GM23338 (cell line): Measurements from ENCODE around the gene DGKB. TPM values are rescaled to one million over a fixed set of nuclear protein-coding genes. Genes with fewer than 3 reads are reported as not detected.

Experiments used
- ATAC-seq: fragments of 200-7000 bp; cut with Tn5 transposase; 3 replicates; pipeline ENCODE4 v1.9.1; 2020
- DNase-seq: peaks from one replicate; pipeline ENCODE4 v3.0.0-alpha.2; 2015; ENCODE audit warnings: low spot score
- H2AFZ ChIP-seq: fragments of 200-600 bp; sonication (generic); 2 replicates; pipeline ENCODE4 v1.8.0; 2016; ENCODE audit warnings: antibody characterized with exemption, mild to moderate bottlenecking, moderate library complexity
- H3F3A ChIP-seq: fragments of 200-600 bp; sonication (generic); replicated peaks from 2 replicates; pipeline ENCODE4 v1.8.0; 2017; ENCODE audit warnings: antibody characterized with exemption, mixed run types, low read depth
- H3K27ac ChIP-seq: fragments of 200-600 bp; sonication (generic); 2 replicates; pipeline ENCODE4 v1.6.1; 2016; ENCODE audit warnings: low read depth
- H3K27me3 ChIP-seq: fragments of 200-600 bp; sonication (generic); 2 replicates; pipeline ENCODE4 v1.8.0; 2016; ENCODE audit warnings: mild to moderate bottlenecking, mixed run types, moderate library complexity; ENCODE audit not compliant: insufficient read depth
- H3K36me3 ChIP-seq: fragments of 200-600 bp; sonication (generic); 2 replicates; pipeline ENCODE4 v1.8.0; 2016; ENCODE audit warnings: mild to moderate bottlenecking; ENCODE audit not compliant: insufficient read depth
- H3K4me1 ChIP-seq: fragments of 200-600 bp; sonication (generic); 2 replicates; pipeline ENCODE4 v1.8.0; 2016; ENCODE audit warnings: mild to moderate bottlenecking, moderate library complexity; ENCODE audit not compliant: insufficient read depth
- H3K4me2 ChIP-seq: fragments of 200-600 bp; sonication (generic); 2 replicates; pipeline ENCODE4 v1.7.1; 2017; ENCODE audit warnings: mixed run types
- H3K4me3 ChIP-seq: fragments of 200-600 bp; sonication (generic); 2 replicates; pipeline ENCODE4 v1.6.1; 2016; ENCODE audit warnings: mixed run types
- H3K79me2 ChIP-seq: fragments of 200-600 bp; sonication (generic); replicated peaks from 2 replicates; pipeline ENCODE4 v1.8.0; 2017; ENCODE audit warnings: mild to moderate bottlenecking; ENCODE audit not compliant: insufficient read depth
- H3K9me2 ChIP-seq: fragments of 200-600 bp; sonication (generic); 2 replicates; pipeline ENCODE4 v1.8.0; 2017; ENCODE audit not compliant: insufficient read depth
- H4K20me1 ChIP-seq: fragments of 200-600 bp; sonication (generic); replicated peaks from 2 replicates; pipeline ENCODE4 v1.8.0; 2017; ENCODE audit warnings: mild to moderate bottlenecking; ENCODE audit not compliant: insufficient read depth
- H3K27ac Mint-ChIP-seq: 2 replicates; pipeline ENCODE4 v1.8.0; 2020; ENCODE audit warnings: inconsistent platforms, mild to moderate bottlenecking, moderate library complexity, mixed read lengths
- H3K27me3 Mint-ChIP-seq: 3 replicates; pipeline ENCODE4 v1.8.0; 2022; ENCODE audit warnings: low read depth, mild to moderate bottlenecking, moderate library complexity, mixed read lengths, inconsistent platforms; ENCODE audit not compliant: insufficient read depth, poor library complexity
- H3K36me3 Mint-ChIP-seq: 3 replicates; pipeline ENCODE4 v1.8.0; 2021; ENCODE audit warnings: low read depth, mild to moderate bottlenecking, inconsistent platforms, moderate library complexity, mixed read lengths
- H3K4me1 Mint-ChIP-seq: 3 replicates; pipeline ENCODE4 v1.8.0; 2020; ENCODE audit warnings: mild to moderate bottlenecking, inconsistent platforms, mixed read lengths
- H3K4me3 Mint-ChIP-seq: 3 replicates; pipeline ENCODE4 v1.8.0; 2021; ENCODE audit warnings: moderate library complexity, mild to moderate bottlenecking, inconsistent platforms, mixed read lengths
- H3K9me3 Mint-ChIP-seq: 3 replicates; pipeline ENCODE4 v1.8.0; 2020; ENCODE audit warnings: moderate library complexity, mild to moderate bottlenecking, inconsistent platforms, mixed read lengths
- CREB1 ChIP-seq: fragments of 250-450 bp; sonication (Bioruptor Pico); IDR thresholded peaks from 2 replicates; pipeline ENCODE4 v1.5.0; 2020; ENCODE audit warnings: low read depth, mild to moderate bottlenecking, moderate library complexity
- EZH2 ChIP-seq: fragments of 200-600 bp; sonication (generic); IDR thresholded peaks from one replicate; pipeline ENCODE4 v1.8.0; 2017; ENCODE audit warnings: antibody characterized with exemption, mild to moderate bottlenecking, low read depth; ENCODE audit not compliant: unreplicated experiment
- EZH2phosphoT487 ChIP-seq: fragments of 200-600 bp; sonication (generic); IDR thresholded peaks from one replicate; pipeline ENCODE4 v1.8.1; 2018; ENCODE audit warnings: antibody characterized with exemption; ENCODE audit not compliant: unreplicated experiment
- NANOG ChIP-seq: IDR thresholded peaks from 2 replicates; pipeline ENCODE4 v1.6.1; 2016; ENCODE audit warnings: antibody characterized with exemption, borderline replicate concordance
- POLR2AphosphoS5 ChIP-seq: IDR thresholded peaks from 2 replicates; pipeline ENCODE4 v1.6.1; 2016; ENCODE audit warnings: antibody characterized with exemption, low read depth
- STAT1 ChIP-seq: IDR thresholded peaks from one replicate; pipeline ENCODE4 v1.6.1; 2016; ENCODE audit warnings: antibody characterized with exemption; ENCODE audit not compliant: unreplicated experiment
- ZNF114 ChIP-seq: fragments of 250-450 bp; sonication (Bioruptor Pico); IDR thresholded peaks from 2 replicates; pipeline ENCODE4 v1.5.0; 2020; ENCODE audit warnings: mild to moderate bottlenecking, moderate library complexity
- ZNF331 ChIP-seq: fragments of 250-450 bp; sonication (Bioruptor Pico); IDR thresholded peaks from 2 replicates; pipeline ENCODE4 v1.5.0; 2020; ENCODE audit warnings: low read depth, mild to moderate bottlenecking, moderate library complexity
- polyA plus RNA-seq: library from polyadenylated mRNA; unstranded; fragments of >200 nt; fragmentation: Nextera tagmentation; extraction: Ambion mirVana; gene quantifications from 2 replicates; pipeline ENCODE4 v1.2.1, GENCODE V29; 2016
- total RNA-seq: library from RNA; depleted of rRNA; stranded (reverse); fragments of >200 nt; shearing (Covaris generic); gene quantifications from 2 replicates; pipeline ENCODE4 v1.2.3, GENCODE V29; 2014
- TF ChIP-seq, protein P1 (sequence below), 2 experiments: fragments of 200-600 bp in 1 of 2; sonication (generic) in 1 of 2; conservative IDR thresholded peaks; 2 replicates each; pipeline versions ENCODE4 v1.5.1 to v1.6.1; 2016 to 2017; ENCODE audit warnings: antibody characterized with exemption in 2 of 2, low read depth in 2 of 2, mild to moderate bottlenecking in 2 of 2, moderate library complexity in 1 of 2
- TF ChIP-seq, protein P2 (sequence below): IDR thresholded peaks from one replicate; pipeline ENCODE4 v1.6.1; 2018; ENCODE audit warnings: antibody characterized with exemption; ENCODE audit not compliant: unreplicated experiment
- TF ChIP-seq, protein P3 (sequence below): IDR thresholded peaks from 2 replicates; pipeline ENCODE4 v1.6.1; 2016; ENCODE audit warnings: antibody characterized with exemption

Gene DGKB
- total and polyA plus RNA-seq, 2 experiments from 2014 or later: 4.8 to 11.5 TPM

DNA sequence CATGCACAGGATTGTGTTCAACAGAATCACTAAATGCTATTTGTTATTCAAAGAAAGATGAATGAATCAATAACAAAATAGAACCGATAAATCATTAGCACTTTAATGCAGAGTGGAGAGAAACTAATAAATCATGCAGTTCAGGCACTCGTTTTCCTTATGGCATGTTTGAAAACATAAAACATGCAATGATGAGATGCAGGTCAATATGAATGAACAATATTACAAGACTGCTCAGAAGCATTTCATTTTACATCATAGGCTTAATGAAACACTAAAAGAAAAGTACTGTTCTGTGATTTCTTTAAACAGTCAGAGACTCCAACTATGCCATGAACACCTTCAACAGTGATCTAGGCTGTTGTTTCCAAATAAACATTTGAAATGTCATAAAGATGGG lies 755.0 kb downstream of the DGKB start:
- H3K4me2 ChIP-seq: no peak overlapping the region
- Mint-ChIP-seq H3K4me1 (peaks cover 11% of the 10 kb centered on the region; the same call in 2 of the 3 replicates), H3K27me3 (no peaks in the 10 kb centered on the region), H3K27ac (no peak overlapping the region), H3K4me3 (no peak overlapping the region), H3K36me3 (no peaks in the 10 kb centered on the region), H3K9me3 (no peaks in the 10 kb centered on the region)
- no peaks in the 10 kb centered on the region for H3K79me2 ChIP-seq
- H2AFZ ChIP-seq: no peak overlapping the region
- peaks cover 23% of the 10 kb centered on the region for H3K4me1 ChIP-seq
- no peaks in the 10 kb centered on the region for H3K9me2 ChIP-seq
- DNase-seq (no peak), ATAC-seq (no peak)
- no peaks in the 10 kb centered on the region for H3F3A ChIP-seq
- no peaks in the 10 kb centered on the region for H3K36me3 ChIP-seq
- no peak overlapping the region for H3K27ac ChIP-seq
- no peaks in the 10 kb centered on the region for H3K27me3 ChIP-seq
- no peaks in the 10 kb centered on the region for H4K20me1 ChIP-seq
- H3K4me3 ChIP-seq: no peak overlapping the region
- TF ChIP-seq NANOG (no peak), ZNF114 (CRISPR knock-in tag) (no peak), EZH2 (no peak), ZNF331 (no peak), CREB1 (CRISPR knock-in tag) (no peak), POLR2AphosphoS5 (no peak)
- TF ChIP-seq, protein P1, sequence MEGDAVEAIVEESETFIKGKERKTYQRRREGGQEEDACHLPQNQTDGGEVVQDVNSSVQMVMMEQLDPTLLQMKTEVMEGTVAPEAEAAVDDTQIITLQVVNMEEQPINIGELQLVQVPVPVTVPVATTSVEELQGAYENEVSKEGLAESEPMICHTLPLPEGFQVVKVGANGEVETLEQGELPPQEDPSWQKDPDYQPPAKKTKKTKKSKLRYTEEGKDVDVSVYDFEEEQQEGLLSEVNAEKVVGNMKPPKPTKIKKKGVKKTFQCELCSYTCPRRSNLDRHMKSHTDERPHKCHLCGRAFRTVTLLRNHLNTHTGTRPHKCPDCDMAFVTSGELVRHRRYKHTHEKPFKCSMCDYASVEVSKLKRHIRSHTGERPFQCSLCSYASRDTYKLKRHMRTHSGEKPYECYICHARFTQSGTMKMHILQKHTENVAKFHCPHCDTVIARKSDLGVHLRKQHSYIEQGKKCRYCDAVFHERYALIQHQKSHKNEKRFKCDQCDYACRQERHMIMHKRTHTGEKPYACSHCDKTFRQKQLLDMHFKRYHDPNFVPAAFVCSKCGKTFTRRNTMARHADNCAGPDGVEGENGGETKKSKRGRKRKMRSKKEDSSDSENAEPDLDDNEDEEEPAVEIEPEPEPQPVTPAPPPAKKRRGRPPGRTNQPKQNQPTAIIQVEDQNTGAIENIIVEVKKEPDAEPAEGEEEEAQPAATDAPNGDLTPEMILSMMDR (conservative IDR thresholded peaks at IDR 0.05; ENCODE audit: low read depth in 2 of 2): no peak

DNA sequence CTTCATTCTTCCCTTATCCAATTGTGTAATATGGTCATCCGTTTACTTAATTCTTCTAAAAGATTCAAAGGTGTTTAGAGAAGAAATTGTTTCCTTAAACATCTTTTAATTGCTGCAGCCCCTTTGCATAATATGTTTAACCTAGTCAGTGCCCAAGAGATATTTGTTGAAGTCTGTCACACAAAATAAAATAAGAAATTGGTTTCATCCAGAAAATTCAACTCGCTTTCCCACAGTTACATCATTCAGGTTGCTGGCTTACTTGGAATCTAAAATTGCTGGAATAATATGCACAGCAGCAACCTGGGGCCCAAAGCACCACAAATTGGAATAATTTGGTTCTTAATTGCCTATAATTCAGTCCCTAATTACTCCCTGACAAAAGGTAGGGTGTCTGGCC lies 758.0 kb downstream of the DGKB start:
- Histone ChIP-seq H3K27ac (peak overlapping the region; percentile 6; the same call in 1 of the 2 replicates), H3F3A (no peaks in the 10 kb centered on the region), H4K20me1 (no peaks in the 10 kb centered on the region), H3K4me3 (no peak overlapping the region), H3K27me3 (no peaks in the 10 kb centered on the region), H3K36me3 (no peaks in the 10 kb centered on the region), H3K9me2 (no peaks in the 10 kb centered on the region), H2AFZ (no peak overlapping the region), H3K4me2 (peak overlapping the region; percentile 4; the same call in 1 of the 2 replicates), H3K79me2 (no peaks in the 10 kb centered on the region), H3K4me1 (peaks cover 12% of the 10 kb centered on the region; the same call in 1 of the 2 replicates)
- ATAC-seq: no peak
- no peaks in the 10 kb centered on the region for H3K36me3 Mint-ChIP-seq
- H3K27ac Mint-ChIP-seq: peak overlapping the region; percentile 85
- no peak overlapping the region for H3K4me3 Mint-ChIP-seq
- H3K27me3 Mint-ChIP-seq: no peaks in the 10 kb centered on the region
- peaks cover 6% of the 10 kb centered on the region; the same call in 2 of the 3 replicates for H3K4me1 Mint-ChIP-seq
- H3K9me3 Mint-ChIP-seq: no peaks in the 10 kb centered on the region
- DNase-seq: no peak
- TF ChIP-seq, protein P1 (conservative IDR thresholded peaks at IDR 0.05; ENCODE audit: low read depth in 2 of 2): no peak
- TF ChIP-seq ZNF331: no peak
- TF ChIP-seq, protein P2, sequence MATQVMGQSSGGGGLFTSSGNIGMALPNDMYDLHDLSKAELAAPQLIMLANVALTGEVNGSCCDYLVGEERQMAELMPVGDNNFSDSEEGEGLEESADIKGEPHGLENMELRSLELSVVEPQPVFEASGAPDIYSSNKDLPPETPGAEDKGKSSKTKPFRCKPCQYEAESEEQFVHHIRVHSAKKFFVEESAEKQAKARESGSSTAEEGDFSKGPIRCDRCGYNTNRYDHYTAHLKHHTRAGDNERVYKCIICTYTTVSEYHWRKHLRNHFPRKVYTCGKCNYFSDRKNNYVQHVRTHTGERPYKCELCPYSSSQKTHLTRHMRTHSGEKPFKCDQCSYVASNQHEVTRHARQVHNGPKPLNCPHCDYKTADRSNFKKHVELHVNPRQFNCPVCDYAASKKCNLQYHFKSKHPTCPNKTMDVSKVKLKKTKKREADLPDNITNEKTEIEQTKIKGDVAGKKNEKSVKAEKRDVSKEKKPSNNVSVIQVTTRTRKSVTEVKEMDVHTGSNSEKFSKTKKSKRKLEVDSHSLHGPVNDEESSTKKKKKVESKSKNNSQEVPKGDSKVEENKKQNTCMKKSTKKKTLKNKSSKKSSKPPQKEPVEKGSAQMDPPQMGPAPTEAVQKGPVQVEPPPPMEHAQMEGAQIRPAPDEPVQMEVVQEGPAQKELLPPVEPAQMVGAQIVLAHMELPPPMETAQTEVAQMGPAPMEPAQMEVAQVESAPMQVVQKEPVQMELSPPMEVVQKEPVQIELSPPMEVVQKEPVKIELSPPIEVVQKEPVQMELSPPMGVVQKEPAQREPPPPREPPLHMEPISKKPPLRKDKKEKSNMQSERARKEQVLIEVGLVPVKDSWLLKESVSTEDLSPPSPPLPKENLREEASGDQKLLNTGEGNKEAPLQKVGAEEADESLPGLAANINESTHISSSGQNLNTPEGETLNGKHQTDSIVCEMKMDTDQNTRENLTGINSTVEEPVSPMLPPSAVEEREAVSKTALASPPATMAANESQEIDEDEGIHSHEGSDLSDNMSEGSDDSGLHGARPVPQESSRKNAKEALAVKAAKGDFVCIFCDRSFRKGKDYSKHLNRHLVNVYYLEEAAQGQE: no peak
- no peak for TF ChIP-seq STAT1
- TF ChIP-seq, protein P3, sequence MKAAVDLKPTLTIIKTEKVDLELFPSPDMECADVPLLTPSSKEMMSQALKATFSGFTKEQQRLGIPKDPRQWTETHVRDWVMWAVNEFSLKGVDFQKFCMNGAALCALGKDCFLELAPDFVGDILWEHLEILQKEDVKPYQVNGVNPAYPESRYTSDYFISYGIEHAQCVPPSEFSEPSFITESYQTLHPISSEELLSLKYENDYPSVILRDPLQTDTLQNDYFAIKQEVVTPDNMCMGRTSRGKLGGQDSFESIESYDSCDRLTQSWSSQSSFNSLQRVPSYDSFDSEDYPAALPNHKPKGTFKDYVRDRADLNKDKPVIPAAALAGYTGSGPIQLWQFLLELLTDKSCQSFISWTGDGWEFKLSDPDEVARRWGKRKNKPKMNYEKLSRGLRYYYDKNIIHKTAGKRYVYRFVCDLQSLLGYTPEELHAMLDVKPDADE: no peak
- TF ChIP-seq EZH2phosphoT487: no peak
- TF ChIP-seq NANOG: no peak
